ENCODE data around the gene STXBP6. TPM values are rescaled to one million over a fixed set of nuclear protein-coding genes. Genes with fewer than 3 reads are reported as not detected.
A peak's percentile ranks its signal among the peaks of the same experiment; 100 is the strongest.

The STXBP6 gene
- total and polyA plus RNA-seq, 10 of the 15 experiments (the other 5 are each of a cell fraction or from before 2014, with no cell fraction given), result 1.2 to 47.3 (median 1.9) TPM

DNA sequence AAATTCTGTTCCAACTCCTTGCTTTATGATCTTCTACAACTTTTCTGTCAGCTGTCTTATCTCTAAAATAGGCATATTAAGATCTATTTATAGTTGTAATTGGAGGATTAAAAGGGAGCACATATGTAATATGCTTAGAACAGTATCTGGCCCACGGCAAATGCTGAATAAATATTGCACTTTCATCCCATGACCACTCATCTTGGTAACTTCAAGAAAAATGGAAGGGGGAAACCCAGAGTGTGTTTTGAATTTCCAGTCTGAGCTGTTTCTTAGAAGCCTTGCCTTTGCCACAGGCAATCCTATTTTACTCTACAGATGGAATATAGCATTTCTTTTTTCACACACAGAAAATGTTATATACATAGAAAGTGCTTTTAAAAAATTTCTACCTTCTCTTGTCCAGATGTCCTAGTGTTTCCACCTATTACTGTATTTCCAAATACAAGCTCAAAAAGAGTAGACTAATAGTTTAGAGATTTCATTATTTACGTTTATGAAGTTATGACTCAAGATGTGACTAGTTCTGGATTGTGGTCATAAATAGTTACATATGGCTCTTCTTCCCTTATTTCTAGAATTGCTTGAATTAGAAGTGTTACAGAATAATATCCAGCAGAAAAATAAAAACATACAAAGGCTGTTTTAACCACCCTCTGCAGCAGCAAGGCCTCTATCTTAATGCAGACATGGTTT lies 6.2 kb upstream of the STXBP6 start:
- CTCF ChIA-PET, result interaction anchor here (0.7 to 1.8 kb wide), 12 partner anchors 12 to 346 kb away, joined by 3 to 12 read pairs (median 4); no protein-coding TSS in a partner anchor
- WGBS (ENCODE audit: insufficient coverage, insufficient replicate concordance, low lambda C conversion rate, missing lambda C conversion rate), result 0% methylated on average over 2 of the region's 2 CpGs
- BruUV-seq (replicated peaks), result no TSS peak

More for the DNA sequence above, 6.2 kb upstream of the STXBP6 start:
- RAD21 ChIA-PET (ENCODE audit: unreplicated experiment), result interaction anchor here (0.5 to 1.8 kb wide), 10 partner anchors 10 to 238 kb away, joined by 3 to 5 read pairs (median 3); no protein-coding TSS in a partner anchor
- ATAC-seq (peak; percentile 77), FAIRE-seq (no peak), DNase-seq (ENCODE audit: low read depth, low spot score) (no peak)
- no peak overlapping the region for H2AFZ ChIP-seq (ENCODE audit: control insufficient read depth, low read depth, low read length)
- H4K20me1 ChIP-seq (ENCODE audit: control insufficient read depth, insufficient read depth), result no peaks in the 10 kb centered on the region
- POLR2A ChIA-PET, result interaction anchor here (0.5 to 1.1 kb wide), 3 partner anchors 9 to 358 kb away, joined by 3 to 4 read pairs (median 4); no protein-coding TSS in a partner anchor
- in situ Hi-C loops (cut with MboI) (no loop called here), intact Hi-C loops (cut with micrococcal nuclease; ENCODE audit: unreplicated experiment) (no loop called here)
- no peaks in the 10 kb centered on the region for H3K36me3 ChIP-seq (ENCODE audit: control insufficient read depth in 2 of 2, insufficient read depth in 2 of 2, low read length in 1 of 2)
- no peaks in the 10 kb centered on the region for H3K4me1 ChIP-seq (ENCODE audit: control insufficient read depth, insufficient read depth, low read length)
- H3K9me3 ChIP-seq (replicated peaks; ENCODE audit: control insufficient read depth, insufficient read depth, low read length), result no peaks in the 10 kb centered on the region
- no peak overlapping the region for H3K27ac ChIP-seq (ENCODE audit: control insufficient read depth, insufficient read depth)
- no peak overlapping the region for H3K9ac ChIP-seq (ENCODE audit: control insufficient read depth, insufficient read depth, low read length)
- SMC1A ChIA-PET (ENCODE audit: uncharacterized antibody, unreplicated experiment), result interaction anchor here (0.6 to 3.8 kb wide), 18 partner anchors 9 to 249 kb away, joined by 3 to 19 read pairs (median 5); no protein-coding TSS in a partner anchor
- H3K4me3 ChIP-seq, result no peak overlapping the region
- TF ChIP-seq, protein P1, sequence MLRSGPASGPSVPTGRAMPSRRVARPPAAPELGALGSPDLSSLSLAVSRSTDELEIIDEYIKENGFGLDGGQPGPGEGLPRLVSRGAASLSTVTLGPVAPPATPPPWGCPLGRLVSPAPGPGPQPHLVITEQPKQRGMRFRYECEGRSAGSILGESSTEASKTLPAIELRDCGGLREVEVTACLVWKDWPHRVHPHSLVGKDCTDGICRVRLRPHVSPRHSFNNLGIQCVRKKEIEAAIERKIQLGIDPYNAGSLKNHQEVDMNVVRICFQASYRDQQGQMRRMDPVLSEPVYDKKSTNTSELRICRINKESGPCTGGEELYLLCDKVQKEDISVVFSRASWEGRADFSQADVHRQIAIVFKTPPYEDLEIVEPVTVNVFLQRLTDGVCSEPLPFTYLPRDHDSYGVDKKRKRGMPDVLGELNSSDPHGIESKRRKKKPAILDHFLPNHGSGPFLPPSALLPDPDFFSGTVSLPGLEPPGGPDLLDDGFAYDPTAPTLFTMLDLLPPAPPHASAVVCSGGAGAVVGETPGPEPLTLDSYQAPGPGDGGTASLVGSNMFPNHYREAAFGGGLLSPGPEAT (IDR thresholded peaks at IDR 0.05; ENCODE audit: low read depth), result peak; percentile 47; the same call in 1 of the 2 replicates
- 0 out of 4 replicates have a peak, but pooled peaks have one; percentile 10 to 12 for TF ChIP-seq IKZF2 (IDR thresholded peaks at IDR 0.05)
- TF ChIP-seq SMAD5 (IDR thresholded peaks at IDR 0.05; ENCODE audit: low read depth), result no peak
- peaks cover 0 to 8% of the 10 kb centered on the region in 2 experiments; a peak in 1 of 4 replicates for H3K27me3 ChIP-seq (replicated peaks in 1 of 2; ENCODE audit: control insufficient read depth in 2 of 2, insufficient read depth in 2 of 2, low read length in 1 of 2)
- no peaks in the 10 kb centered on the region for H3K79me2 ChIP-seq (ENCODE audit: control insufficient read depth, insufficient read depth, low read length)
- H3K4me2 ChIP-seq (ENCODE audit: control insufficient read depth, insufficient read depth), result no peak overlapping the region
